HCT116 (cell line): ENCODE measurements around the gene GNAS-AS1. TPM values are rescaled to one million over a fixed set of nuclear protein-coding genes. Genes with fewer than 3 reads are reported as not detected.

Experiments
- ATAC-seq: fragments of 200-7000 bp; cut with Tn5 transposase; 2 replicates; pipeline ENCODE4 v1.9.1; 2020; ENCODE audit warnings: mild to moderate bottlenecking, moderate library complexity
- BruUV-seq: library from RNA; stranded (reverse); fragments of 400-500 nt; replicated peaks from 2 replicates; lab custom pipeline; 2021; lab: Mats Ljungman, UMichigan
- CTCF ChIA-PET: fragments of 300-600 bp; sonication (Branson Sonifier 250); formaldehyde crosslinking; loops from one replicate; lab custom pipeline; 2021; ENCODE audit warnings: antibody characterized with exemption; lab: Charles Lee
- POLR2A ChIA-PET: fragments of 300-600, 350-600 bp; sonication (Branson Sonifier 250); formaldehyde crosslinking; loops from one replicate; lab custom pipeline; 2021; ENCODE audit warnings: antibody characterized with exemption; lab: Charles Lee
- RAD21 ChIA-PET, 2 experiments: fragments of 300-600 bp; sonication (Branson Sonifier 250); formaldehyde crosslinking; loops; one replicate each; lab custom pipeline; 2023; ENCODE audit warnings: low total read pairs in 2 of 2; ENCODE audit not compliant: uncharacterized antibody in 2 of 2, unreplicated experiment in 2 of 2, low non-redundant PET in 1 of 2; lab: Charles Lee
- DNase-seq: peaks from one replicate; pipeline ENCODE4 v3.0.0-alpha.2; 2010; ENCODE audit warnings: low read depth, low spot score
- H2AFZ ChIP-seq: fragments of 200-600 bp; shearing (Covaris generic), sonication (generic); 2 replicates; pipeline ENCODE4 v1.6.1; 2017; ENCODE audit warnings: low read depth, mixed run types, mixed read lengths, antibody characterized with exemption, low read length; ENCODE audit not compliant: poor library complexity, severe bottlenecking
- H3K27ac ChIP-seq: 2 replicates; pipeline ENCODE4 v1.5.1; 2012; ENCODE audit warnings: low read depth, low read length
- H3K27me3 ChIP-seq: fragments of 200-600 bp; sonication (generic); 2 replicates; pipeline ENCODE4 v1.6.1; 2016; ENCODE audit warnings: mixed run types, low read length, mixed read lengths; ENCODE audit not compliant: insufficient read depth
- H3K36me3 ChIP-seq, 2 experiments: fragments of 200-500 bp in 1 of 2; fragments of 200-600 bp in 1 of 2; sonication (Bioruptor generic) in 1 of 2; sonication (generic) in 1 of 2; 2 replicates each; pipeline versions ENCODE4 v1.5.1 to v1.6.1; 2014 to 2016; ENCODE audit warnings: low read length in 2 of 2, inconsistent platforms in 1 of 2, mixed read lengths in 1 of 2, mixed run types in 1 of 2; ENCODE audit not compliant: insufficient read depth in 2 of 2, control insufficient read depth in 1 of 2
- H3K4me1 ChIP-seq, 2 experiments: fragments of 200-600 bp in 1 of 2; sonication (generic) in 1 of 2; 2 replicates each; pipeline versions ENCODE4 v1.5.1 to v1.6.1; 2012 to 2017; ENCODE audit warnings: low read length in 2 of 2, inconsistent platforms in 1 of 2, mild to moderate bottlenecking in 1 of 2, mixed read lengths in 1 of 2, mixed run types in 1 of 2, moderate library complexity in 1 of 2; ENCODE audit not compliant: insufficient read depth in 2 of 2, control insufficient read depth in 1 of 2
- H3K4me2 ChIP-seq: fragments of 200-600 bp; sonication (generic); 2 replicates; pipeline ENCODE4 v1.6.1; 2017; ENCODE audit warnings: mixed run types, low read length, mixed read lengths
- H3K4me3 ChIP-seq, 2 experiments: fragments of 200-600 bp in 1 of 2; sonication (generic) in 1 of 2; replicated peaks in 1 of 2; 2 replicates each; pipeline ENCODE4 v1.5.1; 2011 to 2016; ENCODE audit warnings: low read length in 2 of 2, control low read depth in 1 of 2, low read depth in 1 of 2, mild to moderate bottlenecking in 1 of 2, mixed read lengths in 1 of 2, mixed run types in 1 of 2
- H3K79me2 ChIP-seq: fragments of 200-600 bp; sonication (generic); 2 replicates; pipeline ENCODE4 v1.6.1; 2017; ENCODE audit warnings: mild to moderate bottlenecking, mixed run types, low read length, moderate library complexity, mixed read lengths; ENCODE audit not compliant: insufficient read depth
- H3K9ac ChIP-seq: fragments of 200-600 bp; sonication (generic); 2 replicates; pipeline ENCODE4 v1.6.1; 2016; ENCODE audit warnings: low read length, mixed read lengths
- H3K9me2 ChIP-seq: fragments of 200-600 bp; sonication (generic), shearing (Covaris generic); 2 replicates; pipeline ENCODE4 v1.6.1; 2017; ENCODE audit warnings: mixed run types, mild to moderate bottlenecking, moderate library complexity; ENCODE audit not compliant: insufficient read depth
- H3K9me3 ChIP-seq, 2 experiments: fragments of 200-500 bp in 1 of 2; fragments of 200-600 bp in 1 of 2; sonication (Bioruptor generic) in 1 of 2; sonication (generic) in 1 of 2; 2 replicates each; pipeline ENCODE4 v1.6.1; 2014 to 2017; ENCODE audit warnings: low read length in 2 of 2, mixed read lengths in 2 of 2, inconsistent platforms in 1 of 2, low read depth in 1 of 2, mild to moderate bottlenecking in 1 of 2, mixed run types in 1 of 2, moderate library complexity in 1 of 2; ENCODE audit not compliant: control insufficient read depth in 1 of 2, insufficient read depth in 1 of 2
- H4K20me1 ChIP-seq: fragments of 200-600 bp; sonication (generic), shearing (Covaris generic); 2 replicates; pipeline ENCODE4 v1.6.1; 2017; ENCODE audit warnings: mixed run types, mild to moderate bottlenecking, moderate library complexity; ENCODE audit not compliant: insufficient read depth
- CEBPB ChIP-seq: IDR thresholded peaks from 2 replicates; pipeline ENCODE4 v1.6.1; 2012; ENCODE audit warnings: low read depth
- FOSL1 ChIP-seq: IDR thresholded peaks from 2 replicates; pipeline ENCODE4 v1.6.1; 2012; ENCODE audit warnings: low read depth
- POLR2A ChIP-seq: IDR thresholded peaks from 2 replicates; pipeline ENCODE4 v1.7.0; 2011; ENCODE audit warnings: borderline replicate concordance; ENCODE audit not compliant: insufficient read depth, insufficient read length; ENCODE audit errors: extremely low read depth
- REST ChIP-seq: IDR thresholded peaks from 2 replicates; pipeline ENCODE4 v1.6.1; 2012; ENCODE audit warnings: low read depth
- SIN3A ChIP-seq: IDR thresholded peaks from 2 replicates; pipeline ENCODE4 v1.6.1; 2012; ENCODE audit warnings: low read depth
- SP1 ChIP-seq: IDR thresholded peaks from 2 replicates; pipeline ENCODE4 v1.6.1; 2012; ENCODE audit warnings: low read depth
- SRF ChIP-seq: IDR thresholded peaks from 2 replicates; pipeline ENCODE4 v1.6.1; 2012; ENCODE audit warnings: low read depth
- YY1 ChIP-seq: IDR thresholded peaks from 2 replicates; pipeline ENCODE4 v1.6.1; 2011; ENCODE audit warnings: low read length, low read depth, moderate library complexity, mild to moderate bottlenecking; ENCODE audit not compliant: insufficient replicate concordance; ENCODE audit errors: extremely low read depth
- ZFX ChIP-seq: fragments of 450-650 bp; IDR thresholded peaks from 2 replicates; pipeline ENCODE4 v1.6.1; 2017
- ZNF274 ChIP-seq: fragments of 200-500 bp; sonication (Bioruptor generic); IDR thresholded peaks from 2 replicates; pipeline ENCODE4 v1.6.1; 2014; ENCODE audit warnings: mild to moderate bottlenecking, low read depth, low read length, inconsistent platforms
- intact Hi-C: fragments of 100-400 bp; cut with micrococcal nuclease; formaldehyde crosslinking; loops from 2 replicates; pipeline ENCODE4 v1.10.0; 2022
- total RNA-seq: library from RNA; stranded (reverse); gene quantifications from one replicate; pipeline ENCODE4 v1.2.1, GENCODE V29; 2021; ENCODE audit not compliant: unreplicated experiment

GNAS-AS1 gene
- total RNA-seq, 1 experiment from 2014 or later = not detected

DNA sequence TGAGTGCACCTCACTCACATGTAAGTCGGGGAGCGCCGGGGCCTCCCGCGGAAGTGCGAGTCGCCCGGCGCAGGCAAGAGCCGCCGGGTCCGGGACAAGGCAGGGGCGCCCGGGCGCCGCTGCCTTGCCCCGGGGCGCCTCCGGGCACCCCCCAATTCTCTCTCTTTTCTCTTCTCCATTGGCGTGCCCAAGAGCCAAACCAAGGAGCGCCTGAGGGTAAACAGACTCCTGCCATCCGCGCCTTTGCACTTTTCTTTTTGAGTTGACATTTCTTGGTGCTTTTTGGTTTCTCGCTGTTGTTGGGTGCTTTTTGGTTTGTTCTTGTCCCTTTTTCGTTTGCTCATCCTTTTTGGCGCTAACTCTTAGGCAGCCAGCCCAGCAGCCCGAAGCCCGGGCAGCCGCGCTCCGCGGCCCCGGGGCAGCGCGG, 38.6 kb upstream of the GNAS-AS1 start:
- Histone ChIP-seq H3K9me2 (no peaks in the 10 kb centered on the region), H3K27me3 (no peaks in the 10 kb centered on the region), H3K4me2 (peak overlapping the region; percentile 79)
- TF ChIP-seq ZNF274 = no peak
- no peak for TF ChIP-seq SP1
- TF ChIP-seq FOSL1 = no peak
- TF ChIP-seq SIN3A = no peak
- TF ChIP-seq SRF = no peak
- TF ChIP-seq REST = no peak
- no peak for TF ChIP-seq ZFX
- no peak for TF ChIP-seq CEBPB
- TF ChIP-seq YY1 = no peak
- TF ChIP-seq POLR2A = no peak
- TF ChIP-seq, all 23 proteins: peak for 0
- peaks cover 37% of the 10 kb centered on the region for H3K79me2 ChIP-seq
- peaks cover 10 to 26% of the 10 kb centered on the region in 2 experiments for H3K4me1 ChIP-seq
- ChIA-PET POLR2A (no interaction called here), CTCF (no interaction called here), RAD21 (no interaction called here)
- ATAC-seq (no peak), DNase-seq (no peak)
- H4K20me1 ChIP-seq = peaks cover 7% of the 10 kb centered on the region; the same call in 1 of the 2 replicates
- H2AFZ ChIP-seq = no peak overlapping the region
- H3K9ac ChIP-seq = peak overlapping the region; percentile 73
- H3K27ac ChIP-seq = peak overlapping the region; percentile 85
- no peaks in the 10 kb centered on the region for H3K36me3 ChIP-seq
- H3K9me3 ChIP-seq = no peaks in the 10 kb centered on the region
- no TSS peak for BruUV-seq
- intact Hi-C loops = loop anchor here (10.0 kb wide), 1 partner anchor 235 kb away; the partner anchor contains the start of gene STX16
- peak overlapping the region; percentile 52 to 61 for H3K4me3 ChIP-seq
